ENCODE results near the gene SCUBE1.

The SCUBE1 gene

DNA sequence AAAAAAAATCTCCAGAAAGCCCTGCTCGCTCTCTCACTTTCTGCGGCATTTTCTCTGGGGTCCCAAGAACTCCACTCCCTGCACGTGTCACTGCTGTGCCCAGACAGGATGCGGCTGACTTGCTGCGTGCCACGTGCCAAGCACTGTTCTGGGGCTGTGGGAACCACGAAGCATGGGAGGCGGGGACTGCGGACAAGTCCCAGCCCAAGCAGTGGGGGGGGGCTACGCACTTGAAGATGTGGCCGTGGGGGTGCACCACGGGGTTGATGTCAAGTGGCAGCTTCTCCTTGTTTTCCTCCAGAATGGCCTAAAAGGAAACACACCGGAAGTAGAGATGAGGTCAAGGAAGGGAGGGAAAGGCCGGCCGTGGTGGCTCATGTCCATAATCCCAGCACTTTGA is 167.1 kb downstream of the SCUBE1 start:
- H3K27me3 ChIP-seq (ENCODE audit: insufficient read depth, low read length, poor library complexity, severe bottlenecking): no peaks in the 10 kb centered on the region
- no peaks in the 10 kb centered on the region for H3K9me3 ChIP-seq (ENCODE audit: insufficient read depth, low read depth, low read length)
- H3K4me2 ChIP-seq (ENCODE audit: low read depth, low read length, poor library complexity, severe bottlenecking): no peak overlapping the region
- H3K36me3 ChIP-seq (ENCODE audit: insufficient read depth, low read length): no peaks in the 10 kb centered on the region; the same call in 1 of the 2 replicates
- H3K9me2 ChIP-seq (replicated peaks; ENCODE audit: low read depth, low read length): no peaks in the 10 kb centered on the region
- no peak overlapping the region for H2AFZ ChIP-seq (ENCODE audit: low read length)
- H3K4me3 ChIP-seq (ENCODE audit: low read length, poor library complexity, severe bottlenecking): no peak overlapping the region
- H3K79me2 ChIP-seq (ENCODE audit: insufficient read depth, low read length): no peaks in the 10 kb centered on the region
- TF ChIP-seq, protein P1, sequence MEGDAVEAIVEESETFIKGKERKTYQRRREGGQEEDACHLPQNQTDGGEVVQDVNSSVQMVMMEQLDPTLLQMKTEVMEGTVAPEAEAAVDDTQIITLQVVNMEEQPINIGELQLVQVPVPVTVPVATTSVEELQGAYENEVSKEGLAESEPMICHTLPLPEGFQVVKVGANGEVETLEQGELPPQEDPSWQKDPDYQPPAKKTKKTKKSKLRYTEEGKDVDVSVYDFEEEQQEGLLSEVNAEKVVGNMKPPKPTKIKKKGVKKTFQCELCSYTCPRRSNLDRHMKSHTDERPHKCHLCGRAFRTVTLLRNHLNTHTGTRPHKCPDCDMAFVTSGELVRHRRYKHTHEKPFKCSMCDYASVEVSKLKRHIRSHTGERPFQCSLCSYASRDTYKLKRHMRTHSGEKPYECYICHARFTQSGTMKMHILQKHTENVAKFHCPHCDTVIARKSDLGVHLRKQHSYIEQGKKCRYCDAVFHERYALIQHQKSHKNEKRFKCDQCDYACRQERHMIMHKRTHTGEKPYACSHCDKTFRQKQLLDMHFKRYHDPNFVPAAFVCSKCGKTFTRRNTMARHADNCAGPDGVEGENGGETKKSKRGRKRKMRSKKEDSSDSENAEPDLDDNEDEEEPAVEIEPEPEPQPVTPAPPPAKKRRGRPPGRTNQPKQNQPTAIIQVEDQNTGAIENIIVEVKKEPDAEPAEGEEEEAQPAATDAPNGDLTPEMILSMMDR (conservative IDR thresholded peaks at IDR 0.05; ENCODE audit: low read length): no peak
- no peak for TF ChIP-seq EZH2phosphoT487 (IDR thresholded peaks at IDR 0.05; ENCODE audit: borderline replicate concordance)
- no peaks in the 10 kb centered on the region for H4K20me1 ChIP-seq (ENCODE audit: insufficient read depth, low read length, poor library complexity, severe bottlenecking)
- H3F3A ChIP-seq (ENCODE audit: low read depth): no peaks in the 10 kb centered on the region
- peaks cover 12% of the 10 kb centered on the region for H3K4me1 ChIP-seq (ENCODE audit: insufficient read depth, low read length, poor library complexity, severe bottlenecking)
- no peak overlapping the region for H3K9ac ChIP-seq (ENCODE audit: low read depth, low read length, poor library complexity, severe bottlenecking)

- Histone ChIP-seq H3K4me3 (ENCODE audit: low read length, poor library complexity, severe bottlenecking) (no peak overlapping the region), H3K9me3 (ENCODE audit: insufficient read depth, low read depth, low read length) (no peaks in the 10 kb centered on the region), H3K27me3 (ENCODE audit: insufficient read depth, low read length, poor library complexity, severe bottlenecking) (no peaks in the 10 kb centered on the region), H3K9ac (ENCODE audit: low read depth, low read length, poor library complexity, severe bottlenecking) (no peak overlapping the region), H3K4me1 (ENCODE audit: insufficient read depth, low read length, poor library complexity, severe bottlenecking) (peaks cover 23% of the 10 kb centered on the region), H2AFZ (ENCODE audit: low read length) (no peak overlapping the region), H3F3A (ENCODE audit: low read depth) (no peaks in the 10 kb centered on the region), H3K79me2 (ENCODE audit: insufficient read depth, low read length) (no peaks in the 10 kb centered on the region), H3K9me2 (replicated peaks; ENCODE audit: low read depth, low read length) (no peaks in the 10 kb centered on the region), H3K4me2 (ENCODE audit: low read depth, low read length, poor library complexity, severe bottlenecking) (no peak overlapping the region), H4K20me1 (ENCODE audit: insufficient read depth, low read length, poor library complexity, severe bottlenecking) (no peaks in the 10 kb centered on the region), H3K36me3 (ENCODE audit: insufficient read depth, low read length) (no peaks in the 10 kb centered on the region; the same call in 1 of the 2 replicates)
- TF ChIP-seq, protein P1 (conservative IDR thresholded peaks at IDR 0.05; ENCODE audit: low read length): no peak
- TF ChIP-seq EZH2phosphoT487 (IDR thresholded peaks at IDR 0.05; ENCODE audit: borderline replicate concordance): no peak
These were observed 168.1 kb downstream of the SCUBE1 start for GRCh38 chr22:43174941-43175531.

- no peaks in the 10 kb centered on the region; the same call in 1 of the 2 replicates for H3K36me3 ChIP-seq (ENCODE audit: insufficient read depth, low read length)
These were observed 169.0 kb downstream of the SCUBE1 start for GRCh38 chr22:43173976-43174720.

More at GRCh38 chr22:43173976-43174720, 169.0 kb downstream of the SCUBE1 start:
- TF ChIP-seq, protein P1 (conservative IDR thresholded peaks at IDR 0.05; ENCODE audit: low read length): no peak
- no peak for TF ChIP-seq EZH2phosphoT487 (IDR thresholded peaks at IDR 0.05; ENCODE audit: borderline replicate concordance)
- Histone ChIP-seq H3K79me2 (ENCODE audit: insufficient read depth, low read length) (no peaks in the 10 kb centered on the region), H3K4me3 (ENCODE audit: low read length, poor library complexity, severe bottlenecking) (no peak overlapping the region), H3K9ac (ENCODE audit: low read depth, low read length, poor library complexity, severe bottlenecking) (no peak overlapping the region), H3K4me2 (ENCODE audit: low read depth, low read length, poor library complexity, severe bottlenecking) (no peak overlapping the region), H3K9me2 (replicated peaks; ENCODE audit: low read depth, low read length) (no peaks in the 10 kb centered on the region), H3K27me3 (ENCODE audit: insufficient read depth, low read length, poor library complexity, severe bottlenecking) (no peaks in the 10 kb centered on the region), H2AFZ (ENCODE audit: low read length) (no peak overlapping the region), H4K20me1 (ENCODE audit: insufficient read depth, low read length, poor library complexity, severe bottlenecking) (no peaks in the 10 kb centered on the region), H3K4me1 (ENCODE audit: insufficient read depth, low read length, poor library complexity, severe bottlenecking) (peaks cover 26% of the 10 kb centered on the region), H3F3A (ENCODE audit: low read depth) (no peaks in the 10 kb centered on the region), H3K9me3 (ENCODE audit: insufficient read depth, low read depth, low read length) (no peaks in the 10 kb centered on the region)

Measured in Loucy (cell line).